NCI-H2107 treated with DMSO at 0.1 percent for 48 hours (cell line): ENCODE data around the gene PEDS1.
"Not testable (repeated sequence)": the region's sequence is repeated elsewhere in the genome, so short reads cannot be mapped to it uniquely, and the experiment has no call there.

Experiments
- DNase-seq: peaks from one replicate; lab custom pipeline; 2025; ENCODE audit not compliant: unreplicated experiment; lab: John Stamatoyannopoulos, UW

Gene PEDS1

DNA sequence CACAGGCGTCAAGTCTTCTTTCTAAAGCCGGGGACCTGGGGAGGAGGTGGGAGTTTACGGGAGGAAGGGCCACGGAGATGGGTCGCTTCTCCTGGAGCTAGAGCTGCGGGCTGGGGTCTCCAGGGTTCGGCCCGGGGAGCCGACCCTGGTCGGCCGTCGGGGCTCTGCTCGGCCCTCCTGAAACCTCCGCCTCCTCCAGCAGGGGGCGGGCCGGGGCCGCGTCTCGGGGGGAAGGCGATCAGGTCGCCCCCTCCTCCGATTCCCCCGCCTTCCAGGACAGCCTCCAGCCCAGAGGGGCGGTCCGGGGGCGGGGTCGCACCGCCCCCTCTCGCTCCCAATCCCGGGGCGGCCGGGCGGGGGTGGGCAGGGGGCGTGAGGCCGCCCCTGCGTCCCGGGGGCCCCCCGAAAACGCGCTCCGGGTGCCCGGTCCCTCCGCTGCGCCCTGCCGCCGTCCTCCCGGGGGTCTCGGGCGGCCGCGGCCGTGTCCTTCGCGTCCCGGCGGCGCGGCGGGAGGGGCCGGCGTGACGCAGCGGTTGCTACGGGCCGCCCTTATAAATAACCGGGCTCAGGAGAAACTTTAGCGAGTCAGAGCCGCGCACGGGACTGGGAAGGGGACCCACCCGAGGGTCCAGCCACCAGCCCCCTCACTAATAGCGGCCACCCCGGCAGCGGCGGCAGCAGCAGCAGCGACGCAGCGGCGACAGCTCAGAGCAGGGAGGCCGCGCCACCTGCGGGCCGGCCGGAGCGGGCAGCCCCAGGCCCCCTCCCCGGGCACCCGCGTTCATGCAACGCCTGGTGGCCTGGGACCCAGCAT is 36.9 kb upstream of the PEDS1 start, which contains the start of gene CEBPB:
CEBPB (plus strand) TSS at position 580 of the 814 bp plus-strand sequence; CDS start at position 784, 204 bp downstream.
- DNase-seq: peak; percentile 57

DNA sequence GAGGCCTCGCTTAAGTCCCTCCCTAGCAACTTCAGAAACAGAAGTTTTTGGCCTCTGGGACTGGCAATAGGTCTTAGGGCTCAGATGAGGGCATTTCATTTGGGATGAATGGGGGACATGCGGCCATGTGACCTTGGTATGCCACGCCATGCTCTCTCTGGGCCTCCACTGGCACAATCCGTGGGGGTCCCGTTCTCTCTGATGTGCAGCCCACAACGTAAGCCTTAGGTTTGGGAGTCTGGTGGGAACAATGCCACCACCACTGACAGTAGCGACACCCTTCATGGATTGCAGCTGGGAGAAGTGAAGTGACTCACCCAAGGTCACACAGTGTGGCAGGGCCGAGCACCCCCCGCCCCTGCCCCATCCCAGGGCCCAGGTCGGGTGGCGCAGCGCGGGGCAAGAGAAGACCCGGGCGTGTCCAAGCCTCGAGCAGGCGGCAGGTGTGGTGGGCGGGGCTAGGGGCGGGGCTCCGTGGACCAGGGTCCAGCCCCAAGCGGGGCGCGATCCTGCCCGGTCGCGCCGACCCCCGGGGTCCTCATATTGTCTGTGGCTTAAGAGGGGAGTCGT is 36.2 kb upstream of the PEDS1 start:
- no peak for DNase-seq

DNA sequence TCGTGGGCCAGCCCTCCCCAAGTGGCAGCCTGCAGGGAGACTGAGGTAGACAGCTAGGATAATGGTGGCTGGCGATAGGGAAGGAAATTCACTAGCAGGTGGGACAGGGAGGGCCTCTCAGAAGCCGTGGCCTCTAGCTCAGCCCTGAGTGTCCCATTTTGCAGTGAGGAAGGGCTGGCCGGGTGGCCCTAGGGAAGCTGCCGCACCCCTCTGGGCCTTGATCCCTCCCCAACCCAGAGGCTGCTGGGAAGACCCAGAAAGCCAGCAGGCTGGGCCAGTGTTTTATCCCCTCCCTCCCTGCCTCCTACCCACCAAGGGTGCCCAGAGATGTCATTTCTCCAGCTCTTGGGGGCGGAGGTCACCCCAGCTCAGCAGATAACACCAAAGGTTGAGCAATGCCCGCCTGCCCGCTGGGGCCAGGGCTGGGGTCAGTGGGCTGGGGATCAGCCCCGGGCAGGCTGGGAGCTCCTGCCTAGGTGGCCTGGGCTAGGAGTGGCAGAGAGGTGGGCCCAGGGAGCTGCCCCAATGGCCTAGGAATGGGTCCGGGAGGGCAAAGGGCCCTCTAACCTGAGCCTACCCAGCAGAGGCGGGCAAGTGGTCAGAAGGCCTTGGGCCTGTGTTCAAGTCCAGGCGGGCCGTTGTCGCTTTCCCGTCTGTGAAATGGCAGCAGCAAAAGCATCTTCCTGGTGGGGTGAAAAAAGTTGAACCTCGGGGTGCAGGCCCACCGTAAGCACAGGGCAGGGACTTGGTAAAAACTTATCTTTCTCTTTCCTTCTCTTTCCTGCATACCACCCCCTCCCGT is 35.6 kb upstream of the PEDS1 start:
- DNase-seq: no peak

DNA sequence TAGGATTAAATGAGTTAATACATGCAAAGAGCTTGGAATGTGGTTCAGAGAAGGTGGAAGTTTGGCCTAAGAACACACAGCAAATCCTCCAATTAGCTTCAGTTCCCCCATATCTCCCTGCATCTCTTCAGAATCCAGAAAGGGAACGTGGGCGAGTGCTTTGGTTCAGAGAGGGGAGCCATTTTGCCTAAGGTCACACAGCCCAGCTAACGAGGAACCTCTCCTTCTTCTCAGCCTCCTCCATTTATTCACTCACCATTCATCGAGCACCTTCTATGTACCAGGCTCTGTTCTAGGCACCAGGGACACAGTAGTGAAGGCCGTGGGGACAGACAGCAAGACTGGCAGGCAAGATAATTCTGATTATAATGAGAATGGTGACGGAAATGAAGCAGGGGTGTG is 34.8 kb upstream of the PEDS1 start:
- no peak for DNase-seq

DNA sequence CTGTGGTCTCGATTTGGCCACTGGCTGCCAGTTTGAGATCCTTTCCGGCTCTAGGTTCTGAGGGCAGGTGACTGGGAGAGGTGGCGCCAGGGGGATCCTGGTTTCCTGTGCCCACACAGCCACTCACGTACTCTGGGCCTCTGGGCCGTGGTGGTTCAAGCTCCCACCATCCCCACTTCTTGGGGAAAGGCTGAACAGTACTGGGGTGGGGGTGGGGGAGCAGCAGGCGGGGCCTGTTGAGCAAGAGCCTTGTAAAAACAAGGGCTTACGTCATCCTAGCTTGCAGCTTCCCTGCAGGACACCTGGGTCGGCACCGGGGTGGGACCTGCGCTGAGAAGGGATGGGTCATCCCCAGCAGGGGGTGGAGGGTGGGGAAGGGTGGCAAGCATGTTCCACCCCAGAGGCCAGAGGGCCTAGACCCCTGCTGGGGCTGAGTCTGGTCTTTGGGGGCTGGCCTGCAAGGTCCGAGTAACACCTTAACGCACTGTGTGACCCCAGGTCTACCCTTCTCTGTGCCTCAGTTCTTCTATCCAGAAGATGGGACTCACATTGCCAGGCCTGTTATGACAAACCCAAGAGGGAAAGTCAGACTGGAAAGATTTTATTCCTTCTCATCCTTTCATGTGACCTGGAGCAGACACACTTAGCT is 34.0 kb upstream of the PEDS1 start:
- no peak for DNase-seq

DNA sequence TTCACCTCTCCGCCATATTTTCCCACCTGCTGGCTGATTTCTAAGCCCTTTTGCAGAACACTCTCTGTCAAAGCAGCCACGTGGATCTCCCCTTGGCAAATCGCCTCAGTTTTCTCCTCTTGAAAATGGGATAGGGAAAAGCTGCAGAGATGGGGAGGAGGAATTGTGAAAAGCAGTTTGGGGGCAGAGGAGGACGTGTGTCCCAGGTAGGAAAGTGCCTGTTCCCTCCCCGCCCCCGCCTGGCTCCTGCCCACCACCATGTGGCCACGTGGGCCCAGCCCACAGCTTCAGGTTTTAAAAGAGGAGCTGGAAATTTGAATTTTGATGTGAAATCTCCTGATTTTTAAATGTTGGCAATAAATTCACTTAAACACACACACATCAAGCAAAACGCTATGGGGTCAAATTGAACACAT is 33.5 kb upstream of the PEDS1 start:
- no peak for DNase-seq

DNA sequence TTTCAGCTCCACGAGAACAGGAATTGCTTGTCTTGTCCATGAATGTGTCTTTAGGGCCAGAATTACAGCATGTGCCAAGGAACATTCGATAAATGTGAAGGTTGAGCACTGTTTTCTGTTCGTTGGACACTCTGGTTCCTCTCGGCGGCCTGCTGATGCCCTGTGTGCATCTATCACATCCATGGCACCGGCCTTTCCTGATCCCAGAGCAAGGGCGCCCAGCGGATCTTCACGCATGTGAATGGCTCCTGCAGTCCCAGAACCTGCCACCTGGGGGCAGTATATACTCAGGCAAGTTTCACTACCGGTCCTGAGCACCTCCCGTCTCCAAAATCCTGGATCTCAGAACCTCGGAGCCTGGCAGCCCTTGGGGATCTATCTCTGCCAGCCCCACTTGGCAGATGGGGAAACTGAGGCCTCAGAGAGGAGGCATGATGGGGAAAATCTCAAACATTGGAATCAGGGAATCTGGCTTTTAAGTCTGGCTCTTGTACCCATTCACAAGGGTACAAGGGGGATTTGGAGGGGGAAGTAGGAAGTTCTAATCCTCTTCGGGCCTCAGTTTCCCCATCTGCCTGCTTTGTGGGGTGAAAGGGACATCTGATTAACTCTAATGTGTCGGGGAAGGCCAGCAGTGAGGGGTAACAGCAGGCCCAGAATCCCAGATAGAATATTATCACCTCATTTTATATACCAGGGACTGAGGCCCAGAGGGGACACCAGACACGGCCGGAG is 32.8 kb upstream of the PEDS1 start:
- DNase-seq: peak; percentile 79

DNA sequence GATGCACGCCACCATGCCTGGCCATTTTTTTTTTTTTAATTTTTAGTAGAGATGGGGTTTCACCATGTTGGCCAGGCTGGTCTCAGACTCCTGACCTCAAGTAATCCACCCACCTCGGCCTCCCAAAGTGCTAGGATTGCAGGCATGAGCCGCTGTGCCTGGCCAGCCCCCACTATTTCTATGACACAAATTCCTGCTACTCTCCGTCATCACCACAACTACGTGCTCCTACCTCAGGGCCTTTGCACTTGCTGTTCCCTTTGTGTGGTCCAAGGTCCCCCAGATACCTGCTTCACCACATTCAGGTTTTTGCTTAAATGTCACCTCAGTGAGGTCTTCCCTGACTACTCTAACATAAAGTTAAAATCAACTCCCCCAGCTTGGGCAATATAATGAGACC is 31.9 kb upstream of the PEDS1 start:
- no peak for DNase-seq

DNA sequence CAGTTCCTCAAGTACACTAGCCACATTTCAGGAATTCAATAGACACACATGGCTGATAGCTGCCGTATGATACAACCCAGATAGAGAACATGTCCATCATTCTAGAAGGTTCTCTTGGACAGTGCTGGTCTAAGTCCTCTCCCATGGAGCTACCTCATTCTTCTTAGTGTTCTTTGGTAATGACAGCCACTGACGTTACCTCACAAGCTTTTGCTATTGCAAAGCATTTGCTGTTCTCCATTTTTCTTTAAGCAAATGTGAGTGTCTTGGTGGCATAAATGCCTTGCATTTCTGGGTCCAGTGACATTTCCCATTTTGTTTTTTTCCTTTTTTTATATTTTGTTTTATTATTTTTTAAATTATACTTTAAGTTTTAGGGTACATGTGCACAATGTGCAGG is 28.8 kb upstream of the PEDS1 start:
- DNase-seq: no peak

DNA sequence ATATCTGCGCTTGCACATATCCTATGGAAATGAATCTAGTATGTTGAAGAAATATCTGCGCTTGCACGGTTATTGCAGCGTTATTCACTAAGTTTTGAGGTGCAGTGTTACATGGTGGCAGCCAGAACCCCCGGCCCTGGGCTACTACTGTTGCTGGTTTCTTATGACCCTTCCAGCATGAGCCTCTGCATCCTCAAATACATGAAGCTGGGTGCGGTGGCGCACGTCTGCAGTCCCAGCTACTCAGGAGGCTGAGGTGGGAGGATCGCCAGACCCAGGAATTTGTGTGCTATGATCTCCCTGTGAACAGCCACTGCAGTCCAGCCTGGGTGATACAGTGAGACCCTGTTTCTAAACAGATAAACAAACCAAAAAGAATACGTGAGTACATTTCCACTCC is 27.8 kb upstream of the PEDS1 start:
- no peak for DNase-seq

DNA sequence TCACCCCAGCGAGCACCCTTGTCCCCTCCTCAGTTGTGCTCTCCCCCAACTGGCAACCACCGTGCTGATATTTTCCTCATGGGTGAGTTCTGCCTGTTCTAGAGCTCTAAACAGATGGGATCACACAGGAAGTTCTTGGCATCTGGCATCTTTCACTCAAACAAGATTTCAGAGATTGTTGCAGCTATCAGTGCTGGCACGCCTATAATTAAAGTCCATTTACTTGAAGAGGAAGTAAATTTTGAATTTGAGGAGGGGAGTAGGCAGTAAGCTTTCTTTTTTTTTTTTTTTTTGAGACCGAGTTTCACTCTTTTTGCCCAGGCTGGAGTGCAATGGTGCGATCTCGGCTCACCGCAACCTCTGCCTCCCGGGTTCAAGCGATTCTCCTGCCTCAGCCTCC is 25.1 kb upstream of the PEDS1 start:
- not testable (repeated sequence) for DNase-seq

DNA sequence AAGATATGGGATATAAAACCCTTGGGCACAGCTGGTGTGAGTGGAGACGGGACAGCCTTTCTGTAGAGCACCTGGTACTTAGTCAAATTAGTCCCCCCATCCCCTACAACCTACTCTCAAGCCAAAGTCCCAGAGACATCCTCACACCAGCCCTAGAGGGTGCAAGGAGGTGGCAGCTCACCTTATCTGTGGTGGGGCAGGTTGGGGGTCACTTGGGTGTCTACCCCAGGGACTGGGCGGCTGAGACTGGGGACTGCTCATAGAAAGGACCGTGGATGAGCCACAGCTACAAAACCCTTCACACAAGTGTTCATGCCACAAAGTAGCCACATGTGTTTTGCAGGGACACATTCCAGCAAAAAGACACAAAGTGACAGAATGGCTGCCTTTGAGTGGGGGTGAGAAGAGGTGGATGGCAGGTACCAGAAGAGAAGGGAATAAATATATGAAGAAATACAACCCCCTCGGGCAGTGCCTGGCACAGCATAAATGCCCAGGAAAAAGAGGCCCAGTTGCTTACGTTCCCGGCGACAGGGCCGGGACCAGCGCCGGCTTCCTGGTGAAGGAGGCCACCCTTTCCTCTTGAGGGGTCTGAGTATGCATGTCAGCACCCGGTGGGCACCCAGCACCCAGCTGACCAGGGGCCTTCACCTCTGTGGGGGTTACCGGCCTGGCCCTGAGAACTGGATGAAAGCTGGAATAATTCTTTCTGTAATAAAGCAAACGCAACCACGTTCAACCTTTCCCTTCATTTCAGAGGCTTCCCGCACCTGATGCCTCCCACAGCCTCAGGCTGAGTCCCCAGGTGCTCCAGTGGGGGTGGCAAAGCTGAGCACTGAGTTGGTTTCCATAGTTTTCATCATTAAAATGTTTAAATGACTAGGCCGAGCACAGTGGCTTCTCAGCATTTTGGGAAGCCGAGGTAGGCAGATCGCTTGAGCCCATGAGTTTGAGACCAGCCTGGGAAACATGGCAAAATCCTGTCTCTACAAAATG is 22.7 kb upstream of the PEDS1 start:
- DNase-seq: no peak

DNA sequence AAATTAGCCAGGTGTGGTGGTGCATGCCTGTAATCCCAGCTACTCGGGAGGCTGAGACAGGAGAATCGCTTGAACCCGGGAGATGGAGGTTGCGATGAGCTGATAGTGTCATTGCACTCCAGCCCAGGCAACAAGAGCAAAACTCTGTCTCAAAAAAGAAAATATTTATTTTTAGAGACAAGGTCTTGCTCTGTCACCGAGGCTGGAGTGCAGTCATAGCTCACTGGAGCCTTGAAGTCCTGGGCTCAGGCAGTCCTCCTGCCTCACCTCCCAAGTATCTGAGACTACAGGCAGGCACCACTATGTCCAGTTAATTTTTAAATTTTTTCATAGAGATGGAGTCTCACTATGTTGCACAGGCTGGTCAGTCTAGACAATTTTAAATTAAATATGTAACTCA is 20.9 kb upstream of the PEDS1 start:
- DNase-seq: no peak

DNA sequence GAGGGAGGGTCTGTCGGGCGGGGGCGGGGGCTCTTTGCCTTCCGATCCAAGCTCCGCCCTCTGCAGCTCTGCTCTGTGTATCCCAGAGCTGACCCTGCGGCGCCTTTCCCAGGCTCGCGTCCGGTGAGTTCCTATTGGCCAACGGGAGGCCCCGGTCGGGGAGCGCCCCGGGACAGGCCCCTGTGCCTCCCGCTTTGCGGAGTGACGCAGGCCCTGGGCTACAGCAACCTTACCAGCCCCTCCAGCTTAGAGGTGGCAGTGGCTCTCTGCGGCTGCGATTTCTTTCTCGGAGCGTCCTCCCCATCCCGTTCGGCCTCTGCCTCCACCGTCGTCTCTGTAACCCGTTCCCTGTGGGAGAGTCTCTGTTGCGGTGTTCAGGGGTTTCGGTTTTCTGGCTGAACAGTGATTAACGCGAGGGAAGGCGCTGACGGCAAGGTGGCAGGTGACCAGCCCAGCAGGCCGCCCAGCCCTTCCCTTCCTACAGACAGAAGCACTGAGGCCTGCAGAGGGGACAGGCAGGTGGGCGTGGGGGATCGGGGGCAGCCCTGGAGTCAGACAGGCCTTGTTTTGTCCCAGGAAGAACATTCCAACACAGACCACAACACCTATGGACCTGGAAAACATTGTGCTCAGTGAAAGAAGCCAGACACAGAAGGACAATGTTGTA is 19.0 kb upstream of the PEDS1 start:
- no peak for DNase-seq

DNA sequence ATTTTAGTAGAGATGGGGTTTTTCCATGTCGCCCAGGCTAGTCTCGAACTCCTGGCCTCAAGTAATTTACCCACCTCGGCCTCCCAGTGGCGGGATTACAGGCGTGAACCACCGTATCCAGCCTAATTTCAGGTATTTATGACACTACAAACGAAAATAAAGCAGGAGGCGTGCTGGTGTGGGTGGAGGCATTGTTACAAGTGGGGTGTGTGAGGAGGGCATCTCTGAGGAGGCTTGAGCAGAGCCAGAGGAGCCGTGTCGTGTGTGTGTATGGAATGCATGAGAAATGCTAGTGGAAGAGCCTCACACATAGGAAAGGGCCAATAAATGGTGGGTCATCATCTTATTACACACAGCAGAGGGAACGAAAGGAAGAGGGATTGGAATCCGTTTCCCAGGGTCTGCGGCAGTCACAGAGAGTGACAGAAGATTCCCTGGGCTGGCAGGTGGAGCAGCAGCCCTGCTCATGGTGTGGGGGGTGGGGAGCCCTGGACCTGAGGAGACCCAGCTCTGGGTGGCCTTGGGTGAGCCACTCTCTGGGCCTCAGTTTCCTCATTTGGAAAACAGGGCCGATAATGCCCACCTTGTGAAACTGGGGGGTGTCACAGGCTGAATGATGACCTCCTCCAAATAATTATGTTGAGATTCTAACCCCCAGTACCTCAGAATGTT is 17.2 kb upstream of the PEDS1 start:
- DNase-seq: no peak

DNA sequence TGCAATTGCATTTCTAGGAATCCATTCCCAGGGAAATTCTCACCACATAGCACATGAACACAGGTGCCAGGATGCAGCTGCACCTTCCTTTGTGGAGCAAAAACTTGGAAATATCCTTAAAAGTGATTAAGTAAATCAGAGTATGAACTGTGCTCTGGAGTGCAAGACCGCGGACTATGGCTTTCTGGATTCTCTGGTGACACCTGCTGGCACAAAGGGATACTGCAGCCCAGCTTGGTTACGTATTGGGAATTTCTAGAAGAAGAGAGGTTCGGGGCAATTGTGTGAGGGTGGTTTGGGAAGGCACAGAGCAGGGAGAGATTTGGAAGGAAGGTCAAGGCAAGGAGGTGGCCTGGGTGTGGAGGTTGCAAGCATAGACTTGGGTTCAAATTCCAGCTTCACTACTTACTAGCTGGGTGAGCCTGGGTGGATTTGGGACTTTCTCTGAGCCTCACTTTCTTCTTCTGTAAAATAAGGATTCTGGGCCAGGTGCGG is 15.9 kb upstream of the PEDS1 start:
- DNase-seq: peak; percentile 72

DNA sequence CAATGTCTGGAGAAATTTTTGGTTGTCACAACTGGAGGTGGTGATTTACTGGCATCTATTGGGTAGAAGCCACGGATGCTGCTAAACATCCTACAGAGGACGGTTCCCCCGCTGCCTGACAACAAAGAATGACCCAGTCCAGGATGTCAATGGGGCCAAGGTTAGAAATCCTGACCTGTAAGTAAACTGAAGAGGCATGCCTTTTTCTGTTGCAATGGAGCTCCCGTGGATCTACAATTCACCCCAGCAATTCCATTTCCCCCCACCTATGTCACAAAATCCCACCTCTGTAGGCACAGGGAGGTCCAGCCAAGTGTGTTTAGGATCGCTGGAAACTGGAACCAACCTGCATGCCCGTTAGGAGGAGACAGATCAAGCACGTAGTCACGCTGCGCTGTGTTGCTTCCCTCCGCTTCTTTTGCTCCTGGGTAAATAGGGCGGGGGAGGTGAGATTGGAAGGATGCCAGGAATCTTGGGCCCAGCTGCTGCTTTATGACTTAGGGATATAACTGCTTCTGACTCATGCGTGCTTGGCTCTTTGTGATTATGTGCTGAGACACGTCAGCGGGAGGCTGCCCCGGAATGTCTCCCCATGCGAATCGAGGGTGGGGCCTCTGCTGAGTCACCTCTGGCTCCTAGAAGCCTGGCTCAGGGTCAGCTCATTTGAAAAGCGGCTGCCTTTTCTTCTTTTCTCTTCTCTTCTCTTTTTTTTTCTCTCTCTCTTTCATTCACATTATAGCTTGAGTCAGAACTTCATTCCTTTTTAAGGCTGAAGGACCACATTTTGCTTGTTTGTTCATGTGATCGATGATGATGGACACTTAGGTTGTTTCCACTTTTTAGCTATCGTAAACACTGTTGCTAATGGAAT is 12.4 kb upstream of the PEDS1 start:
- peak; percentile 98 for DNase-seq
